Hippocampal formation (tissue), 2 donors: ENCODE measurements around the gene SCGB1A1.
"Not testable (repeated sequence)": the region's sequence is repeated elsewhere in the genome, so short reads cannot be mapped to it uniquely, and the experiment has no call there.

Experiments
- DNase-seq, 2 donors: peaks; one replicate each; lab custom pipeline; 2025; lab: John Stamatoyannopoulos, UW

SCGB1A1 gene, protein sequence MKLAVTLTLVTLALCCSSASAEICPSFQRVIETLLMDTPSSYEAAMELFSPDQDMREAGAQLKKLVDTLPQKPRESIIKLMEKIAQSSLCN

DNA sequence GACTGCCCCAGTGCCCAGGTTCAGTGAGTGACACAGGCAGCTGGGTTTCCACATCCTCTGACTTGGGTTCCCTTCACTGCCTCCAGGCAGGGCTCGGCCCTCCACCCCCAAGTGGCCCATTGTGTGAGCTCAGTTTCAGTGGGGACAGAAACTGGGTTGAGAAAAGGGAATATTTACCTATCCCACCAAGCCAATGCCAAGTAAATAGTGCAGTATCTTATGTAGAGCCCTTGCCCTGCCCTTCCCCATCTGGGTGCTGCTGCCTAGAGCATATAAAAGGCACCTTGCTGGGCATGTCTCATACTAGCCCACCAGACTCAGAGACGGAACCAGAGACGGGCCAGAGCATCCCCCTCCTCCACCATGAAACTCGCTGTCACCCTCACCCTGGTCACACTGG, at the start of gene SCGB1A1:
TSS of gene SCGB1A1 (plus strand) at position 301 of the 400 bp plus-strand sequence. CDS start at position 364, 63 bp downstream.
- no peak for DNase-seq

DNA sequence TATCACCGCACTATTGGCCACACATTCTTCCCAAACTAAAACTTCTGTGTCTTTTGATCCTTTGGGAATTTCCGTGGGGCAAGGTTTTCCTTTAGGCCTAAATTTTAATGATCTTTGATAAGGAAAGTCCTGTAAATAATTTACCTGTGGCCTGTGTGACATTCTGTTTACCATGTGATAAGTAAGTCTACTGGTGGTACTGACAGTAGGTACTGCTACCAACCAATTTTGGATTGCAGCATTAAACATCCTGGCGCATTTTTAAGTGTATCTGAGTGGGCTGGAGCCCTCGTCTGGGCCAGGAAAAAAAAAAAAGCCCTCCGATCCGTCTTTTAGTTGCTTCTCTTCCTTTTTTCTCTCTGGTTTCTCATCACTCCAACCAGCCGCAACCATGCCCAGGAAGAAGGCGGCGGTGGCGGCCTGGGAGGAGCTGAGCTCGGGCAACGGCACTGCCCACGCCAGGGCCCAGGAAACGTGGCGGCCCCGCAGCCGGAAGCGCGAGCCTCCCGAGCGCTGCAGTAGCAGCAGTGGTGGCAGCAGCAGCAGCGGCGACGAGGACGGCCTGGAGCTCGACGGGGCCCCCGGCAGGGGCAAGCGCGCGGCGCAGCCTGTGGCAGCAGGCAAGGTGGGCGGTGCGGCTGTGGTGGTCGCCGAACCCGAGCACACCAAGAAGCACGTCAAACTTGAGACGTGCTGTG, 47.9 kb upstream of the SCGB1A1 start:
- no peak for DNase-seq

DNA sequence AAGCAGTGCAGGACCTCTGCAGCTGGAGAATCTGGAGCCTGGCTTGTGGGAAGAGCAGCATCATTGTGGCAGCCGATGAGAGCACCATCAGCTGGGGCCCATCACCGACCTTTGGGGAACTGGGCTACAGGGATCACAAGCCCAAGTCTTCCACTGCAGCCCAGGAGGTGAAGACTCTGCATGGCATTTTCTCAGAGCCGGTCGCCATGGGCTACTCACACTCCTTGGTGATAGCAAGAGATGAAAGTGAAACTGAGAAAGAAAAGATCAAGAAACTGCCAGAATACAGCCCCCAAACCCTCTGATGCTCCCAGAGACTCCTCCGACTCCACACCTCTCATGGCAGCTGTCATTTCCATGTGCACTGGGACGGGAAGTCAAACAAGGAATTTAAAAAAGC, 46.0 kb upstream of the SCGB1A1 start:
- no peak for DNase-seq

DNA sequence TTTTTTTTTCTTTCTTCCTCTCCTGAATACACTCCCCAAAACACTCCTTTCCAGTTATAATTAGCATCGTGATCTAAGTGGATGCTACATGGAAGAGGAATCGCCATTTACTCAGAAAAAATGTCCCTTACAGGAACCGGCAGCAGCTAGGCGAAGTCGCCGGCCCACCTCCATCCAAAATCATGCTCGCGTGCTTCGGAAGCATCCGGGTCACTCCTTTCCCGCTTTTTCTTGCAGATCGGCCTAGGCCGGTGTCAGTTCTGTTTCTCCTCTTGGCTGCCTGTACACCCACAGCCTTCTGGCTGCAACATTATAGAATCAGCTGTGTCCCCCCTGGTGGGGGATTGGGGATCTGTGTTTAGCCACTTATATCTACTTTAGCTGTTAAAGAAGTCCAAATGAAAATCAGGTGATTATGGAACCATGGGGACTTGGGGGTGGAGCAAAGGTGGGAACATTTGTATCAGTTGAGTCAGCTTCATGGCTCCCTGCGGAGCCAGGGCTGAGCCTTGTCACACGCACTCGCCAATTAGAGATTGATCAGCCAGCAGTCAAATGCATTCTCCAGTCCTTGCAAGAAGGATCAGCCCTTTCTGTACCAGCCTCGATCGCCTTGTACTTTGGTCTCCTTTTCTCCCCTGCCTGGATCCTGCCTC, 45.2 kb upstream of the SCGB1A1 start:
- DNase-seq: no peak

DNA sequence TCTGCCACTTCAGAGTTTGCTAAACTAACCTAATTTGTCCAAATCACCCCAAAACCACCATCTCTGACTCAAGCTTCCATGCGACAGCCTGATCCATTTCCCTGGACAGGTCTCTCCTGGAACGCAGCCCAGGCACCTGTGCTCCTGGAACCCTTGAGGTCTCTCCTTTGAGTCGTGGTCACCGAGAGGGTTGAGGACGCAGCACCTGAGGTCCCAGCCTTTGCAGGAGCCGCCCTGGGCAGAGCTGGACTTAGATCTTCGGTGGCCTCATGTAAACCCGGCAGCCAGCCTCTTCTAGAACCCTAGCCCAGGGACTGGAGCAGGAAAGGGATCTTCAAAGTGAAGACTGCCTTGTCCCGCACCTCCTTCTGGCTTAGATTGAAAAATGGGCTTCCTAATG, 44.0 kb upstream of the SCGB1A1 start:
- DNase-seq: no peak

DNA sequence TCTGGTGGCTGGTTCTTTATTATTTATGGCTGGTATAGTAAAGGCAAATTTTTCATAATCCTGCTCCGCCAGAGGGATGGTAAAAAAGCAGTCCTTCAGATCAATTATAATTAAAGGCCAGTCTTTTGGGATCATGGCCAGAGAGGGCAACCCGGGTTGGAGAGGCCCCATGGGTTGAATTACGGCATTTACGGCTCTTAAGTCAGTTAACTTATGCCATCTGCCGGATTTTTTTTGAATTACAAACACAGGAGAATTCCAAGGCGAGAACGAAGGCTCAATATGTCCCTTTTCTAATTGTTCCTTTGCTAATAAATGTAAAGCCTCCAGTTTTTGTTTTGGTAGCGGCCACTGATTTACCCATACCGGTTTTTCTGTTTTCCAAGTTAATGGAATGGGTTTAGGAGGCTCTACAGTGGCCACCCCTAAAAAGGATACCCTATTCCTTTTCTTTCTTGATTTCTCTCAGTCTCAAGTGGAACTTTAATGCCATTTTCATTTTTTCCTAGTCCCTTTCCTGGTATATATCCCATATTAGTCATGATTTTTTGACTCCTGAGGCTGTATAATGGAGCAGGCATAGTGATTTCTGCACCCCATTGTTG, 40.3 kb upstream of the SCGB1A1 start:
- DNase-seq: peak; percentile 11 to 68

DNA sequence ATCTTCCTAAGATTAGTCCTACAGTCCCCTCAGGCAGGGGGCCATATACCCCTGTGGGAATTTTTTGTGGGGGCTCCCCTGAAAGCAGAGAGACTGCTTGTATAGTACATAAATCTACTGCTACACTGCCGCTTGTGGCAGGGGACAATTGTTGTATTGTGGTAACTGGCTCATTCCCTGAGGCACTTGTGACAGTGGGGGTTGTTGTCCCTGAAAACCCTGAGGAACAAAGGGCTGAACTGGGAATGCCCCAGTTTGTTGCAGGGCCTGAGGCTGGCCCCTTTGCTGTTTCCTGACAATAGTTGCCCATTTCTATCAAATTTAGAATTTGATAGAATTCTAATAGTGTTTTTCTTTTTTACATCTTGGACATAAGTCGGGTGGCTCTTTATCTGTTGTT, 39.2 kb upstream of the SCGB1A1 start:
- peak; percentile 68 to 69 for DNase-seq

DNA sequence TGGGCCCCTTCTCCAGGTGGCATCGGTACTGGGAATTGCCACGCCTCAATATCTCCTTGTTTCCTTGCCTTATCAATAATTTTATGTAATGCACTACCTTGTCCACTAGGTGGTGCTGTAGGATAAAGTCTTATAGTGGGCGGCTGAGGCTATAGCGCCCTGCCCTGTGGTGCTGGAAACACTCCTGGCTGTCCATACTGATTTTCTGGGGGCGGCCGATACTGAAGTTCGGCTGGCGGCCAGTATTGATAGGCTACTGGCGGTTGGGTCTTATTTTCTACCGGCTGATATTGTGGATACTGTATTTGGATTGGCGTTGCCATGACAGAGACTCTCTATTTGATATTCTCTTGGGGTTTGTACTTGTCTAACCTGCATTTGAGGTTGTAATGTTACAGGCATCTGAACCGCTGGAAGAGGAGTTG, 38.0 kb upstream of the SCGB1A1 start:
- peak; percentile 34 to 55 for DNase-seq

DNA sequence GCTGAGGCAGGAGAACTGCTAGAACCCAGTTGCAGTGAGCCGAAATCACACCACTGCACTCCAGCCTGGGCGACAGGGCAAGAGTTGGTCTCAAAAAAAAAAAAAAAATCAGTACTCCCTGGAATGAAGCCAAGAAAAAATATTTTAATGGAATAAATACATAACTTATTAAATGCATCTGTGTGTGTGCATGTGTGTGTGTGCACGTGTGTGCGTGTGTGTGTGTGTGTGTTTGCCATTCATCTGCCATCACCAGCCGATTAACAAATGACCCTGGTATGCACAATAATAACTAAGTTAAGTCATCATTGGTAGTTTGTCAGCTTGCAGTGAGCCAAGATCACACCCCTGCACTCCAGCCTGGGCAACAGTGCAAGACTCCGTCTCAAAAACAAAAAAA, 35.0 kb upstream of the SCGB1A1 start:
- DNase-seq: no peak

DNA sequence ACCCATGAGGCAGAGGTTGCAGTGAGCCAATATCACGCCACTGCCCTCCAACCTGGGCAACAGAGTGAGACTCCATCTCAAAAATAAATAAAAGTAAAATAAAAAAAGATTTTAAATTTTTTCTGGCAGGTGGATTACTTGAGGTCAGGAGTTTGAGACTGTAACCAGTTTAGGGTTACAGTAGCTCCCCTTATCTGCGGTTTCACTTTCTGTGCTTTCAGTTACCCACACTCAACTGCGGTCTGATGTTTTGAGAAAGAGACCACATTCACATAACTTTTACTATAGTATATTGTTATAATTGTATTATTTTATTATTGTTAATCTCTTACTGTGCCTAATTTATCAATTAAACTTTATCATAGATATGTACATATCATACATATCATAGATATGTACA, 32.8 kb upstream of the SCGB1A1 start:
- not testable (repeated sequence) for DNase-seq

DNA sequence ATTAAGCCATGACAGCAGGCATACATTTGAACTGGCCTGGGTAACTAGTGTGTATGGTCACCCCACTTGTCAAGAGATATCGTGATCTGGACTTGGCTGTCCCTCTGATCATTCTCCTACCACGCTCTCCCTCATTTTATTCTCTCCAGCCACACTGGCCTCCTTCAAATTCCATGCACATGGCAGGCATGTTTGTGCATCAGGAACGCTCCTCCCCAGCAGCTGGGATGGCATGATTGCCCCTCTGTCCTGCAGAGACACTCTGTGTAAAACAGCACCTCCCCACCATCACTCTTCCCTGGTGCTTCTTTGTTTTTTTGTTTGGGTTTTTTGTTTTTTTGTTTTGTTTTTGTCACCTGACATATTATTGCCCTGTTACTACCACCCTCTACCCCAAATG, 31.5 kb upstream of the SCGB1A1 start:
- DNase-seq: no peak

DNA sequence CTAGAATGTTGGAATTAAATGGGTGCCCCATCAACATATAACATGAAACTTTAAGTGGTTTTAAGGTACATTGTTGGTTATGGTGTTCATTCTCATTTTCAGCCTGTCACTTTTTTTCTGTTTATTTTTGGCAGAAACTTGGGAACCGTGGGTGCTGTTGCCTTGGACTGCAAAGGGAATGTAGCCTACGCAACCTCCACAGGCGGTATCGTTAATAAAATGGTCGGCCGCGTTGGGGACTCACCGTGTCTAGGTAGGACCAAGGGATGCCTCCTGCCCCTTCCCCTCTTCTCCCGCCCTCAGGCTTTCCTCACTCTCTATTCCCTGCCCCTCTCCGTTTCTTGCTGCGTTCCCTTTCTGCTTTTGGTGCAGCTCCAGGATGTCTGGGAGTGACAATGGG, 29.8 kb upstream of the SCGB1A1 start:
- DNase-seq: no peak

DNA sequence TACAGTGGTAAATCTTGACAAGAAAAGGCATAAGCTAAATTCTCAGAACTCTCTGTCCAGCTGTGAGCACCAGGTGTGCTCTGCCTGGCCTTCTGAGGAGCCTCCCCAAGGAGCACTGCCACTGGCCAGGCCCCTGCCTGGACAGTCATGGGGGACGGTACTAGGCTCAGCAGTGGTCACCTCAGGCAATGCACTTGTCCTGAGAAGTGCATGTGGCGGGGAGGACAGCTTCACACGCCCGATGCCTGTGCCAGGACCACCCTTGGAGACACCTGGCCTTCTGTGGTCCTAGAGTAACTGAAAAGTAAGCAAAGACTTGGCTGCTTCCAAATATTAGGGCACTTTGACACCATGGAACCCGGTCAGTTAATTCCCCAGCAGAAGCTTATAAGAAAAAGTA, 28.6 kb upstream of the SCGB1A1 start:
- DNase-seq: no peak

DNA sequence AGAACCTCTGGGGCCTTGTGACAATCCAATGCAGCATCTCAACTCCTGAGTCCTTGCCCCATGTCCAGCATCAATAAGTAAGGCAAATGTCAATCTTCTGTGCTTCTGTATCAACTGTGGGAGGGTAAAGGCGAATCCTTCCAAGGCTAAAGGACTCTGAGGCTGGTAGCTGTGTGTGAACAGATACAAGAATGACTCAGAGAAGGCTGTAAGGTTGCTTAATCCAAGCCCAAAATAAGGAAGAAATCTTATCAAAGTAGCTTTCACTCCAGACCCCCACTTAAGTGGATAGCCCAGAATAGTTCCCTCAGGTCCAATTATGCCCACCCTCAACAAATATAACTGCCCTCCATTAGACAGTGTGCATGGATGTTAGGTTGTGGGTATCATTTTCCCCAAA, 28.1 kb upstream of the SCGB1A1 start:
- no peak for DNase-seq

DNA sequence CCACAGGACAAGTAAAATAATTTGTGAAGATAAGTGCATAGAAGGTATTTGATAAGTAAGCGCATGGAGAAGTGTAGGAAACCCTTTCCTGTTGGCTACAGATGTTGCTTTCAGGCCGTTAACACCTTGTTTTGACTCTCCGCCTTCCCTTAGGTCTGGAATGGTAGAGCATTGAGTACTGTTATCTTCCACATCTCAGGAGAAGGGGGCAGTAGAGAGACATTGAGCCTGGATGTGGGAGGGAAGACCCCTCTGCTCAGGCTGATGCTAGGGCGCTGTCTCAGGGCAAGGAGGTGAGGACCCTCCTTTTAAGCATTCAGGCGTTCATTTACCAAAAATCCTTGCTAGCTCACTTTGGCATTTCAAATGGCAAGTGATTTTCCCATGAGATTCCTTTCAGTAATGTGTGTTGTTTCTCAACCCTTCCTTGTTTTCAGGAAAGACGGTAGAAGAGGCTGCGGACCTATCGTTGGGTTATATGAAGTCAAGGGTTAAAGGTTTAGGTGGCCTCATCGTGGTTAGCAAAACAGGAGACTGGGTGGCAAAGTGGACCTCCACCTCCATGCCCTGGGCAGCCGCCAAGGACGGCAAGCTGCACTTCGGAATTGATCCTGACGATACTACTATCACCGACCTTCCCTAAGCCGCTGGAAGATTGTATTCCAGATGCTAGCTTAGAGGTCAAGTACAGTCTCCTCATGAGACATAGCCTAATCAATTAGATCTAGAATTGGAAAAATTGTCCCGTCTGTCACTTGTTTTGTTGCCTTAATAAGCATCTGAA, 27.0 kb upstream of the SCGB1A1 start:
- DNase-seq: no peak

DNA sequence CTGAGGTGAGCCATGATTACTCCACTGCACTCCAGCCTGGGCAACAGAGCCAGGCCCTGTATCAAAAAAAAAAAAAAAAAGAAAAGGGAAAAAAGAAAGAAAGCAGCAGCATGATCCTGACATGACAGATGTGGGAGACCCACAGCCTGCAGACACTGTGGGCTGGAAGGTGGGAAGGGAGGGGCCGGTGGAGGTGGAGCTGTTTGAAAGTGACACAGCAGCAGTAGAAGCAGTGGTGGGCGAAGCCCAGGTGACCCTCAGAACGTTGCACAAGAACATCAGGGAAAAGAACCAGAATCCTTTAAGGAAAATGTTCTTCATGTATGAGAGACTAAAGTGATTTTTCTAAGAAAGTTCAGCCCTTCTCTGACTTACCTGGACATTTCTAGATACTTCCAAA, 26.3 kb upstream of the SCGB1A1 start:
- DNase-seq: no peak

DNA sequence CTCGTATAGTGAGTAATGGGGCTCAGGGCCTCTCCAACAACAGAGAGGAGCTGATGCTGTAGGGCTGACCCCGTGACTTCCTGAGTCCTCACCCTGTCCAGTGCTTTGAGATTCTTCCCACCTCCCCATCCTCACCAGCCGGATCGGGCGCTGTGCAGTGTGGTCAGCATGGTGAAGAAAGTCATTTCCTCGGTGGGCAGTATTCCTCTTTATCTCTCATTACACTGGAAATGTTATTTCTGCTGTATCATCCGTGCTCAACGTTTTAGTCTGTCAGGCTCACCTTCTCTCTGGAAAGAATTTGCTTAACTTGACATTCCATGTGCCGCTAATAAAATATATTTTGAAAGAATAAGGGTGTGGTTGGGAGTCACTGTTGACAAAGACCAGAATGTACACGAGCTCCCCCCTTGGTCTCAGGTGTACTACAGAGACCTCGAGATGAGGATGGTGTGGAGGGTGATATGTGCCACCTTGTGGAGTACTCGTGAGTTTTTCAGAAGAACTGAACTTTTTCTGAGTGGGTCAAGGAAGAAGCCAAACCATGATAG, 25.7 kb upstream of the SCGB1A1 start:
- no peak for DNase-seq

DNA sequence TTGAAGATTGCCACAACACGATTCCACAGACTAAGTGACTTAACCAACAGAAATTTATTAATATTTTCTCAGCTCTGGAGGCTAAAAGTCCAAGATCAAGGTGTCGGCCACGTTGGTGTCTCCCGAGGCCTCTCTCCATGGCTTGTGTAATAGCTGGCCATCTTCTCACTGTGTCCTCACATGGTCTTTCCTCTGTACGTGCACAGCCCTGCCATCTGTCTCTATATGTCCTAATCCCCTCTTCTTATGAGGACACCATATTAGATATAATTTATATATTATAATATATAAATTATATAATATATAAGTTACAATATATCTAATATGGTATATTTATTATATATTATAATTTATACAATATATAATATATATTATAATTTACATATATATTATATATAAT, 25.1 kb upstream of the SCGB1A1 start:
- no peak for DNase-seq

DNA sequence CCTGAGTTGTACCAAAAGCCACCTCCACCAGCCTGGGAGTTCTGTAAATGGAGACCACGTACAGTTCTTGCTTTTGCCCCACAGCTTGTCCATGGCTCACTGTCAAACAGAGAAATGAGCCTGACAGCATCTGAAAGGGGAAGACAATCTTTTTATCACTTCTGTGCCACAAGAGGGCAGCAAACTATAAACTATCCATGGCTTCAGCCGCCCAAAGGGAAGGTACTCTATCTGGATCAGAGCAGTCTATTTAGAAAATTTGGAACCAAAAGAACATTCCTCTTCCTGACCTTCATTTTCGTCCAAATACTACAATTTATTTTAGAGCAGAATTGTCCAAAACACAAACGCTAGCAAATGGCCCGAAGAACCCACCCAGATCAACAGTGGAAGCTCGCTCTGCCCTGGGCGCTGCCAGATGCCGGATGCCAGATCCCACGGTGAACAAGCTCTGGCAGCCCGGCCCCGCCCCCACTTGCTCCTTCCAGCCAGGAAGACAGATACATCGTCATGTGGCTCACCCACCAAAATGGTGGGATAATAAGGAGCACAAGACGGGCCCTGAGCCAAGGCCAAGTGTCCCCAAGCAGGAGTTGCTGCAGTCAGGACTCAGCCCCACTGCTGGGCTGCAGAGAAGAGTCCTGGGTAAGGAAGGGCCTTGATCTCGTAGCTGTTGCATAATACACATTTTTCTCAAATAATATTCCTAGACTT, 23.9 kb upstream of the SCGB1A1 start:
- peak; percentile 68 to 94 for DNase-seq

DNA sequence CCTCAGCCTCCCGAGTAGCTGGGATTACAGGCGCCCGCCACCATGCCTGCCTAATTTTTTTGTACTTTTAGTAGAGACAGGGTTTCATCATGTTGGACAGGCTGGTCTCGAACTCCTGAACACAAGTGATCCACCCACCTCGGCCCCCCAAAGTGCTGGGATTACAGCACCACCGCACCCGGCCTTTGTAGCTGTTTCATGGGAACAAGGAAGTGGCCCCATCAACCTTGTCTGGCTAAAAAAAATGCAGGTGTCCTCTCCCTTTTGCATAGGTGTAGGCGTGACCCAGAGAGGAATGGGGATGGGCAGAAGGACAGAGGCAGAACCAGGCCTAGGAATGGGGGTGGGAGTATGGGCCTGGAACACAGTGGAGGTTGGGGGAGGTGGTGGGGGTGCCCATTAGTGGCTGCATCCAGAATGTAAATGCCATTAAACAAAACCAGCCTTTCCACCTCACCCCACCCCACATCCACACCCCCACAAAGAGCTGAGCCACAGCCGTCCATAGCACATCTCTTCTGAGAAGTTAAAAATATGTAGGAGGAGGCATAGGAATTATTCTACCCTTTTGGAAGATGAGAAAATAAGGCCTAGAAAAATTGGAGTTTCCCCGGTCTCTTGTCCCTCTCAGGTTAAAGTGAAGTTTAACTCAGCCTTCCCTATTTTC, 22.8 kb upstream of the SCGB1A1 start:
- no peak for DNase-seq
